K562 (cell line): Measurements from ENCODE around the gene SETD3.

ENCODE experiments used
- EP300 ChIP-seq: IDR thresholded peaks from 2 replicates; pipeline ENCODE4 v1.6.1; 2012; ENCODE audit warnings: low read length, improper control_type of control experiment
- FOXP4 ChIP-seq: sonication (generic); formaldehyde crosslinking; IDR thresholded peaks from 2 replicates; pipeline ENCODE4 v1.8.0; 2022; ENCODE audit warnings: mild to moderate bottlenecking, missing genetic modification reagents, borderline replicate concordance
- MYC ChIP-seq, 2 experiments: fragments of 250-450 bp in 1 of 2; sonication (Bioruptor Pico) in 1 of 2; IDR thresholded peaks; 2 replicates each; pipeline versions ENCODE4 v1.5.1 to v1.6.1; 2012 to 2021; ENCODE audit warnings: low read depth in 2 of 2, borderline replicate concordance in 1 of 2, improper control_type of control experiment in 1 of 2, low read length in 1 of 2, mild to moderate bottlenecking in 1 of 2, moderate library complexity in 1 of 2
- NFRKB ChIP-seq: fragments of 450-650 bp; IDR thresholded peaks from 2 replicates; pipeline ENCODE4 v1.6.1; 2016; ENCODE audit warnings: low read depth
- TBP ChIP-seq: optimal IDR thresholded peaks from 2 replicates; pipeline ENCODE3; 2011; ENCODE audit warnings: low read depth, low read length, improper control_type of control experiment
- XRCC3 ChIP-seq: fragments of 450-650 bp; IDR thresholded peaks from 2 replicates; pipeline ENCODE4 v1.6.1; 2017; ENCODE audit warnings: mild to moderate bottlenecking, moderate library complexity
- ZNF174 ChIP-seq: fragments of 250-450 bp; sonication (Bioruptor Pico); IDR thresholded peaks from 2 replicates; pipeline ENCODE4 v1.4.0; 2020; ENCODE audit warnings: mild to moderate bottlenecking
- ZNF644 ChIP-seq: fragments of 200-800 bp; sonication (Bioruptor generic); IDR thresholded peaks from 2 replicates; pipeline ENCODE4 v1.6.1; 2016; ENCODE audit warnings: low read depth, missing genetic modification characterization, missing compliant biosample characterization
- TF ChIP-seq, protein P1 (sequence below), 2 experiments: fragments of 450-650 bp; formaldehyde crosslinking in 1 of 2; IDR thresholded peaks; 2 replicates each; pipeline versions ENCODE4 v1.4.0 to v1.6.1; 2014 to 2020; ENCODE audit warnings: mild to moderate bottlenecking in 2 of 2, borderline replicate concordance in 1 of 2, low read depth in 1 of 2
- TF ChIP-seq, protein P2 (sequence below): fragments of 450-650 bp; IDR thresholded peaks from 2 replicates; pipeline ENCODE4 v1.6.1; 2016

- TF ChIP-seq NFRKB = no peak
- no peak for TF ChIP-seq FOXP4 (CRISPR knock-in tag)
- TF ChIP-seq EP300 = no peak
- TF ChIP-seq MYC (IDR thresholded peaks at IDR 0.05; ENCODE audit: low read depth, low read length) = no peak
- TF ChIP-seq MYC (CRISPR knock-in tag; IDR thresholded peaks at IDR 0.05; ENCODE audit: borderline replicate concordance, low read depth) = no peak
- TF ChIP-seq, protein P1, sequence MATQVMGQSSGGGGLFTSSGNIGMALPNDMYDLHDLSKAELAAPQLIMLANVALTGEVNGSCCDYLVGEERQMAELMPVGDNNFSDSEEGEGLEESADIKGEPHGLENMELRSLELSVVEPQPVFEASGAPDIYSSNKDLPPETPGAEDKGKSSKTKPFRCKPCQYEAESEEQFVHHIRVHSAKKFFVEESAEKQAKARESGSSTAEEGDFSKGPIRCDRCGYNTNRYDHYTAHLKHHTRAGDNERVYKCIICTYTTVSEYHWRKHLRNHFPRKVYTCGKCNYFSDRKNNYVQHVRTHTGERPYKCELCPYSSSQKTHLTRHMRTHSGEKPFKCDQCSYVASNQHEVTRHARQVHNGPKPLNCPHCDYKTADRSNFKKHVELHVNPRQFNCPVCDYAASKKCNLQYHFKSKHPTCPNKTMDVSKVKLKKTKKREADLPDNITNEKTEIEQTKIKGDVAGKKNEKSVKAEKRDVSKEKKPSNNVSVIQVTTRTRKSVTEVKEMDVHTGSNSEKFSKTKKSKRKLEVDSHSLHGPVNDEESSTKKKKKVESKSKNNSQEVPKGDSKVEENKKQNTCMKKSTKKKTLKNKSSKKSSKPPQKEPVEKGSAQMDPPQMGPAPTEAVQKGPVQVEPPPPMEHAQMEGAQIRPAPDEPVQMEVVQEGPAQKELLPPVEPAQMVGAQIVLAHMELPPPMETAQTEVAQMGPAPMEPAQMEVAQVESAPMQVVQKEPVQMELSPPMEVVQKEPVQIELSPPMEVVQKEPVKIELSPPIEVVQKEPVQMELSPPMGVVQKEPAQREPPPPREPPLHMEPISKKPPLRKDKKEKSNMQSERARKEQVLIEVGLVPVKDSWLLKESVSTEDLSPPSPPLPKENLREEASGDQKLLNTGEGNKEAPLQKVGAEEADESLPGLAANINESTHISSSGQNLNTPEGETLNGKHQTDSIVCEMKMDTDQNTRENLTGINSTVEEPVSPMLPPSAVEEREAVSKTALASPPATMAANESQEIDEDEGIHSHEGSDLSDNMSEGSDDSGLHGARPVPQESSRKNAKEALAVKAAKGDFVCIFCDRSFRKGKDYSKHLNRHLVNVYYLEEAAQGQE (IDR thresholded peaks at IDR 0.05; ENCODE audit: borderline replicate concordance) = no peak
- TF ChIP-seq, protein P1 (CRISPR knock-in tag; IDR thresholded peaks at IDR 0.05; ENCODE audit: low read depth) = no peak
- no peak for TF ChIP-seq ZNF174 (CRISPR knock-in tag)
- no peak for TF ChIP-seq TBP
- TF ChIP-seq, protein P2, sequence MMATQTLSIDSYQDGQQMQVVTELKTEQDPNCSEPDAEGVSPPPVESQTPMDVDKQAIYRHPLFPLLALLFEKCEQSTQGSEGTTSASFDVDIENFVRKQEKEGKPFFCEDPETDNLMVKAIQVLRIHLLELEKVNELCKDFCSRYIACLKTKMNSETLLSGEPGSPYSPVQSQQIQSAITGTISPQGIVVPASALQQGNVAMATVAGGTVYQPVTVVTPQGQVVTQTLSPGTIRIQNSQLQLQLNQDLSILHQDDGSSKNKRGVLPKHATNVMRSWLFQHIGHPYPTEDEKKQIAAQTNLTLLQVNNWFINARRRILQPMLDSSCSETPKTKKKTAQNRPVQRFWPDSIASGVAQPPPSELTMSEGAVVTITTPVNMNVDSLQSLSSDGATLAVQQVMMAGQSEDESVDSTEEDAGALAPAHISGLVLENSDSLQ = no peak
- TF ChIP-seq ZNF644 (tag) = no peak
- TF ChIP-seq XRCC3 = no peak
These were observed 95.9 kb downstream of the SETD3 start for GRCh38 chr14:99384450-99385417.
